Glomerular endothelial cell (primary cell): ENCODE results near the gene PEX5L. TPM values are rescaled to one million over a fixed set of nuclear protein-coding genes. Genes with fewer than 3 reads are reported as not detected.
"Not testable (repeated sequence)": the region's sequence is repeated elsewhere in the genome, so short reads cannot be mapped to it uniquely, and the experiment has no call there.

Source experiments
- DNase-seq: peaks from one replicate; pipeline ENCODE4 v3.0.0-alpha.2; 2011; ENCODE audit warnings: low read depth, low spot score; ENCODE audit errors: extremely low read depth
- total RNA-seq: library from RNA; depleted of rRNA; stranded (reverse); fragments of >200 nt; gene quantifications from 2 replicates; pipeline ENCODE4 v1.2.3, GENCODE V29; 2015

The PEX5L gene
- total RNA-seq, 1 donor from 2014 or later = not detected

GRCh38 chr3:180017846-180018245, 18.9 kb downstream of the PEX5L start:
- no peak for DNase-seq

- DNase-seq = no peak
Observed at GRCh38 chr3:180011927-180012326, 24.8 kb downstream of the PEX5L start.

GRCh38 chr3:180008318-180008717, 28.4 kb downstream of the PEX5L start:
- DNase-seq = not testable (repeated sequence)

- DNase-seq = no peak
Observed at GRCh38 chr3:180004542-180004941, 32.2 kb downstream of the PEX5L start.

- no peak for DNase-seq
Observed at GRCh38 chr3:180002006-180002405, 34.7 kb downstream of the PEX5L start.

GRCh38 chr3:180000500-180000899, 36.2 kb downstream of the PEX5L start:
- no peak for DNase-seq

GRCh38 chr3:179995406-179995805, 41.3 kb downstream of the PEX5L start:
- no peak for DNase-seq

GRCh38 chr3:179991883-179992282, 44.9 kb downstream of the PEX5L start:
- DNase-seq = no peak

GRCh38 chr3:179991104-179991503, 45.6 kb downstream of the PEX5L start:
- DNase-seq = no peak

- DNase-seq = no peak
Observed at GRCh38 chr3:179981646-179982045, 55.1 kb downstream of the PEX5L start.

GRCh38 chr3:179977356-179977755, 59.4 kb downstream of the PEX5L start:
- DNase-seq = no peak

GRCh38 chr3:179973931-179974361, 62.8 kb downstream of the PEX5L start:
- DNase-seq = no peak

GRCh38 chr3:179972881-179973423, 63.8 kb downstream of the PEX5L start:
- DNase-seq = no peak

GRCh38 chr3:179971280-179971679, 65.5 kb downstream of the PEX5L start:
- no peak for DNase-seq

GRCh38 chr3:179970746-179971145, 66.0 kb downstream of the PEX5L start:
- no peak for DNase-seq

GRCh38 chr3:179969525-179969924, 67.2 kb downstream of the PEX5L start:
- DNase-seq = no peak

- DNase-seq = no peak
Observed at GRCh38 chr3:179967622-179968021, 69.1 kb downstream of the PEX5L start.

GRCh38 chr3:179964890-179965289, 71.8 kb downstream of the PEX5L start:
- no peak for DNase-seq

- no peak for DNase-seq
Observed at GRCh38 chr3:179962629-179963387, 73.9 kb downstream of the PEX5L start.

- no peak for DNase-seq
Observed at GRCh38 chr3:179961703-179962078, 75.0 kb downstream of the PEX5L start.

- no peak for DNase-seq
Observed at GRCh38 chr3:179961071-179961702, 75.5 kb downstream of the PEX5L start.

GRCh38 chr3:179958759-179959158, 78.0 kb downstream of the PEX5L start:
- DNase-seq = no peak
